HTERT RPE-1 (cell line): ENCODE data around the gene CHID1.

Experiments
- in situ Hi-C: fragments of 300-500 bp; cut with MboI; formaldehyde crosslinking; loops from 4 replicates; pipeline ENCODE4 v1.14.3; 2020; ENCODE audit warnings: low sequenced_read_pairs

Gene CHID1

GRCh38 chr11:911031-911889, 650 bp upstream of the CHID1 start:
- in situ Hi-C loops: no loop called here

GRCh38 chr11:910044-910588, 494 bp downstream of the CHID1 start:
- in situ Hi-C loops: no loop called here

GRCh38 chr11:909406-909805, 1.2 kb downstream of the CHID1 start:
- in situ Hi-C loops: no loop called here

GRCh38 chr11:908273-908672, 2.3 kb downstream of the CHID1 start:
- in situ Hi-C loops: no loop called here

GRCh38 chr11:907668-908067, 2.9 kb downstream of the CHID1 start:
- in situ Hi-C loops: no loop called here

GRCh38 chr11:905952-906351, 4.7 kb downstream of the CHID1 start:
- in situ Hi-C loops: no loop called here

GRCh38 chr11:904380-904779, 6.2 kb downstream of the CHID1 start:
- in situ Hi-C loops: no loop called here

GRCh38 chr11:901452-902061, 9.1 kb downstream of the CHID1 start:
- in situ Hi-C loops: no loop called here

GRCh38 chr11:900545-900944, 10.1 kb downstream of the CHID1 start:
- in situ Hi-C loops: no loop called here

GRCh38 chr11:899724-900123, 10.9 kb downstream of the CHID1 start:
- in situ Hi-C loops: no loop called here

GRCh38 chr11:898540-899190, 11.9 kb downstream of the CHID1 start:
- in situ Hi-C loops: no loop called here

- in situ Hi-C loops: no loop called here
Observed at GRCh38 chr11:898143-898511, 12.5 kb downstream of the CHID1 start.

GRCh38 chr11:897253-898142, 13.1 kb downstream of the CHID1 start:
- in situ Hi-C loops: no loop called here

- in situ Hi-C loops: no loop called here
Observed at GRCh38 chr11:895331-896110, 15.1 kb downstream of the CHID1 start.

- in situ Hi-C loops: no loop called here
Observed at GRCh38 chr11:894575-895201, 15.9 kb downstream of the CHID1 start.

GRCh38 chr11:893008-893654, 17.5 kb downstream of the CHID1 start:
- in situ Hi-C loops: no loop called here

GRCh38 chr11:890794-891540, 19.6 kb downstream of the CHID1 start:
- in situ Hi-C loops: no loop called here
